PFSK-1 (cell line): ENCODE results near the gene CACNA1C.

ENCODE experiments used
- FOXP2 ChIP-seq: optimal IDR thresholded peaks from 2 replicates; pipeline ENCODE3; 2011; ENCODE audit warnings: borderline replicate concordance, control low read depth, inconsistent platforms; ENCODE audit not compliant: insufficient read depth; ENCODE audit errors: extremely low read length, extremely low read depth
- POLR2AphosphoS5 ChIP-seq: IDR thresholded peaks from 2 replicates; pipeline ENCODE4 v1.6.1; 2012; ENCODE audit warnings: low read depth, mild to moderate bottlenecking, control low read depth, low read length, moderate library complexity
- REST ChIP-seq, 2 experiments: IDR thresholded peaks; 2 replicates each; pipeline versions ENCODE4 v1.6.1 to v1.8.0; 2011 to 2012; ENCODE audit warnings: low read depth in 2 of 2, low read length in 2 of 2, control low read depth in 1 of 2, inconsistent platforms in 1 of 2, mild to moderate bottlenecking in 1 of 2, moderate library complexity in 1 of 2; ENCODE audit not compliant: insufficient read depth in 1 of 2
- SIN3A ChIP-seq: IDR thresholded peaks from 2 replicates; pipeline ENCODE4 v1.6.1; 2012; ENCODE audit warnings: mild to moderate bottlenecking, low read length, moderate library complexity, borderline replicate concordance; ENCODE audit not compliant: insufficient read depth
- TAF1 ChIP-seq: IDR thresholded peaks from 2 replicates; pipeline ENCODE4 v1.6.1; 2012; ENCODE audit warnings: low read length, control low read depth, borderline replicate concordance; ENCODE audit not compliant: insufficient read depth

The CACNA1C gene

GRCh38 chr12:2640281-2640680 lies 587.5 kb downstream of the CACNA1C start:
- TF ChIP-seq TAF1 (no peak), REST (IDR thresholded peaks at IDR 0.05; ENCODE audit: insufficient read depth in 1 of 2, low read depth in 2 of 2, low read length in 2 of 2) (no peak), FOXP2 (no peak), POLR2AphosphoS5 (no peak), SIN3A (no peak)

GRCh38 chr12:2640709-2641108 lies 587.9 kb downstream of the CACNA1C start:
- TF ChIP-seq TAF1 (no peak), REST (IDR thresholded peaks at IDR 0.05; ENCODE audit: insufficient read depth in 1 of 2, low read depth in 2 of 2, low read length in 2 of 2) (0 out of 4 replicates have a peak, but pooled peaks of 1 of the 2 experiments have one; percentile 9)

- TF ChIP-seq POLR2AphosphoS5 (no peak), FOXP2 (no peak), REST (IDR thresholded peaks at IDR 0.05; ENCODE audit: insufficient read depth in 1 of 2, low read depth in 2 of 2, low read length in 2 of 2) (no peak), SIN3A (no peak), TAF1 (no peak)
Measured at GRCh38 chr12:2641207-2641606, 588.4 kb downstream of the CACNA1C start.

GRCh38 chr12:2641761-2642160 lies 589.0 kb downstream of the CACNA1C start:
- TF ChIP-seq TAF1 = no peak
- no peak for TF ChIP-seq SIN3A
- TF ChIP-seq FOXP2 = no peak
- TF ChIP-seq POLR2AphosphoS5 = no peak
- no peak for TF ChIP-seq REST (IDR thresholded peaks at IDR 0.05; ENCODE audit: insufficient read depth in 1 of 2, low read depth in 2 of 2, low read length in 2 of 2)

- TF ChIP-seq POLR2AphosphoS5 = no peak
- TF ChIP-seq REST (IDR thresholded peaks at IDR 0.05; ENCODE audit: insufficient read depth in 1 of 2, low read depth in 2 of 2, low read length in 2 of 2) = no peak
- no peak for TF ChIP-seq TAF1
Measured at GRCh38 chr12:2642176-2642892, 589.5 kb downstream of the CACNA1C start.
